Neuronal stem cell (in vitro differentiated cells): ENCODE data around the gene AP1B1.

ENCODE experiments used
- DNase-seq: peaks from one replicate; pipeline ENCODE4 v3.0.0-alpha.2; 2013; ENCODE audit warnings: low spot score
- H2AFZ ChIP-seq: one replicate; pipeline ENCODE4 v1.6.1; 2013; ENCODE audit warnings: mild to moderate bottlenecking, low read length, inconsistent platforms
- H2AK5ac ChIP-seq: 2 replicates; pipeline ENCODE4 v1.6.1; 2013; ENCODE audit warnings: low read depth, mild to moderate bottlenecking, inconsistent platforms, low read length, moderate library complexity, mixed read lengths
- H2BK120ac ChIP-seq: 2 replicates; pipeline ENCODE4 v1.6.1; 2013; ENCODE audit warnings: low read depth, mild to moderate bottlenecking, inconsistent platforms, low read length, moderate library complexity, mixed read lengths
- H2BK12ac ChIP-seq: one replicate; pipeline ENCODE4 v1.6.1; 2013; ENCODE audit warnings: low read length, inconsistent platforms
- H2BK15ac ChIP-seq: 2 replicates; pipeline ENCODE4 v1.6.1; 2013; ENCODE audit warnings: mild to moderate bottlenecking, low read length, inconsistent platforms, mixed read lengths
- H2BK5ac ChIP-seq: one replicate; pipeline ENCODE4 v1.6.1; 2013; ENCODE audit warnings: inconsistent platforms, mild to moderate bottlenecking, low read length, moderate library complexity
- H3K14ac ChIP-seq: one replicate; pipeline ENCODE4 v1.6.1; 2013; ENCODE audit warnings: low read length, inconsistent platforms
- H3K18ac ChIP-seq: 2 replicates; pipeline ENCODE4 v1.6.1; 2013; ENCODE audit warnings: low read length, inconsistent platforms
- H3K23ac ChIP-seq: 2 replicates; pipeline ENCODE4 v1.6.1; 2013; ENCODE audit warnings: low read depth, mild to moderate bottlenecking, mixed read lengths, low read length, inconsistent platforms; ENCODE audit not compliant: poor library complexity
- H3K27ac ChIP-seq: replicated peaks from 3 replicates; pipeline ENCODE4 v1.5.1; 2013; ENCODE audit warnings: low read length, inconsistent platforms
- H3K27me3 ChIP-seq, 3 experiments: 2 replicates each; pipeline ENCODE4 v1.6.1; 2013; ENCODE audit warnings: low read length in 3 of 3, mild to moderate bottlenecking in 2 of 3, inconsistent platforms in 1 of 3, low read depth in 1 of 3, mixed read lengths in 1 of 3, moderate library complexity in 1 of 3; ENCODE audit not compliant: control insufficient read depth in 3 of 3, insufficient read depth in 3 of 3
- H3K36me3 ChIP-seq, 2 donors: replicated peaks in 1 of 2; 2 replicates each; pipeline ENCODE4 v1.6.1; 2013; ENCODE audit warnings: low read length in 2 of 2; ENCODE audit not compliant: control insufficient read depth in 2 of 2, insufficient read depth in 2 of 2
- H3K4ac ChIP-seq: 2 replicates; pipeline ENCODE4 v1.6.1; 2013; ENCODE audit warnings: inconsistent platforms, mild to moderate bottlenecking, low read length, moderate library complexity
- H3K4me1 ChIP-seq, 2 donors: 1 replicate in 1 of 2; 2 replicates in 1 of 2; pipeline ENCODE4 v1.6.1; 2013; ENCODE audit warnings: low read length in 2 of 2, low read depth in 1 of 2; ENCODE audit not compliant: control insufficient read depth in 2 of 2, insufficient read depth in 1 of 2
- H3K4me2 ChIP-seq: one replicate; pipeline ENCODE4 v1.6.1; 2013; ENCODE audit warnings: mild to moderate bottlenecking, low read length, inconsistent platforms; ENCODE audit not compliant: insufficient read depth, poor library complexity, severe bottlenecking
- H3K4me3 ChIP-seq, 2 donors: 2 replicates each; pipeline ENCODE4 v1.5.1; 2013; ENCODE audit warnings: low read length in 2 of 2, mild to moderate bottlenecking in 2 of 2, inconsistent platforms in 1 of 2, moderate library complexity in 1 of 2
- H3K79me1 ChIP-seq: one replicate; pipeline ENCODE4 v1.6.1; 2013; ENCODE audit warnings: low read depth, mild to moderate bottlenecking, inconsistent platforms, low read length, moderate library complexity
- H3K9ac ChIP-seq: one replicate; pipeline ENCODE4 v1.6.1; 2013; ENCODE audit warnings: mild to moderate bottlenecking, low read depth, low read length, inconsistent platforms; ENCODE audit not compliant: poor library complexity
- H3K9me3 ChIP-seq, 2 donors: replicated peaks in 1 of 2; 2 replicates each; pipeline versions ENCODE3 to v1.6.1; 2013; ENCODE audit warnings: low read length in 2 of 2, mild to moderate bottlenecking in 2 of 2, inconsistent platforms in 1 of 2, low read depth in 1 of 2, mixed read lengths in 1 of 2, moderate library complexity in 1 of 2; ENCODE audit not compliant: control insufficient read depth in 2 of 2, insufficient read depth in 1 of 2
- H4K8ac ChIP-seq: one replicate; pipeline ENCODE4 v1.6.1; 2013; ENCODE audit warnings: low read depth, mild to moderate bottlenecking, inconsistent platforms, low read length, moderate library complexity
- H4K91ac ChIP-seq: one replicate; pipeline ENCODE4 v1.6.1; 2013; ENCODE audit warnings: low read length, low read depth, mild to moderate bottlenecking, inconsistent platforms; ENCODE audit not compliant: poor library complexity
- WGBS, 2 donors: extraction: QIAGEN DNeasy Blood & Tissue Kit; methylation state at CpG; one replicate each; pipeline ENCODE4 v1.1.7; 2013; ENCODE audit warnings: missing lambda C conversion rate in 2 of 2, mixed read lengths in 1 of 2; ENCODE audit not compliant: insufficient read length in 2 of 2, insufficient replicate concordance in 1 of 2; ENCODE audit errors: extremely low coverage in 2 of 2; 5-methylcytosine and 5-hydroxymethylcytosine counted together

Gene AP1B1

GRCh38 chr22:29331213-29331612 is 57.2 kb downstream of the AP1B1 start:
- Histone ChIP-seq H3K18ac (peak overlapping the region; percentile 80), H2BK15ac (peak overlapping the region; percentile 37), H3K4me3 (no peak overlapping the region), H2AFZ (no peak overlapping the region), H3K79me1 (no peaks in the 10 kb centered on the region), H2BK120ac (no peak overlapping the region), H3K27ac (no peak overlapping the region), H2BK5ac (no peak overlapping the region), H3K9ac (peak overlapping the region; percentile 70), H3K27me3 (no peaks in the 10 kb centered on the region), H3K4ac (peak overlapping the region; percentile 0), H2BK12ac (peak overlapping the region; percentile 41), H3K9me3 (no peaks in the 10 kb centered on the region), H4K8ac (no peak overlapping the region), H2AK5ac (peak overlapping the region; percentile 21), H3K23ac (peak overlapping the region; percentile 80), H3K4me1 (peaks cover 4 to 7% of the 10 kb centered on the region in 2 donors), H3K36me3 (peaks cover 14 to 78% of the 10 kb centered on the region in 2 donors), H3K14ac (peak overlapping the region; percentile 89), H3K4me2 (no peak overlapping the region), H4K91ac (no peak overlapping the region)
- no peak for DNase-seq
- no CpG with 5 or more reads among the region's 8 CpGs for WGBS, 2 donors

- Histone ChIP-seq H4K91ac (no peak overlapping the region), H2AFZ (no peak overlapping the region), H3K18ac (peak overlapping the region; percentile 80), H3K4me3 (no peak overlapping the region), H3K4me1 (peaks cover 4 to 7% of the 10 kb centered on the region in 2 donors), H3K36me3 (peaks cover 14 to 75% of the 10 kb centered on the region in 2 donors), H3K9ac (peak overlapping the region; percentile 70), H3K27ac (no peak overlapping the region), H3K4ac (no peak overlapping the region), H2AK5ac (peak overlapping the region; percentile 83), H2BK120ac (no peak overlapping the region), H4K8ac (no peak overlapping the region), H3K79me1 (no peaks in the 10 kb centered on the region), H2BK5ac (peak overlapping the region; percentile 24), H2BK15ac (no peak overlapping the region), H3K9me3 (no peaks in the 10 kb centered on the region), H2BK12ac (peak overlapping the region; percentile 41), H3K4me2 (no peak overlapping the region), H3K14ac (peak overlapping the region; percentile 75), H3K23ac (no peak overlapping the region), H3K27me3 (no peaks in the 10 kb centered on the region)
- WGBS, 2 donors: no CpG with 5 or more reads among the region's 9 CpGs
- no peak for DNase-seq
Measured at GRCh38 chr22:29330753-29331152, 57.6 kb downstream of the AP1B1 start.

GRCh38 chr22:29330291-29330690 is 58.1 kb downstream of the AP1B1 start:
- Histone ChIP-seq H3K27ac (no peak overlapping the region), H3K9ac (no peak overlapping the region), H3K9me3 (no peaks in the 10 kb centered on the region), H4K8ac (no peak overlapping the region), H3K14ac (peak overlapping the region; percentile 33), H2BK120ac (no peak overlapping the region), H3K18ac (no peak overlapping the region), H4K91ac (no peak overlapping the region), H2BK15ac (no peak overlapping the region), H3K27me3 (no peaks in the 10 kb centered on the region), H3K4me2 (no peak overlapping the region), H3K23ac (peak overlapping the region; percentile 73), H3K4ac (no peak overlapping the region), H2BK12ac (peak overlapping the region; percentile 73), H2AFZ (no peak overlapping the region), H3K36me3 (peaks cover 14 to 70% of the 10 kb centered on the region in 2 donors), H3K79me1 (no peaks in the 10 kb centered on the region), H3K4me3 (no peak overlapping the region), H2AK5ac (peak overlapping the region; percentile 83), H3K4me1 (peaks cover 4 to 7% of the 10 kb centered on the region in 2 donors), H2BK5ac (peak overlapping the region; percentile 24)
- no CpG with 5 or more reads among the region's 19 CpGs for WGBS, 2 donors
- DNase-seq: no peak

GRCh38 chr22:29329581-29329980 is 58.8 kb downstream of the AP1B1 start:
- Histone ChIP-seq H2BK5ac (peak overlapping the region; percentile 39), H3K4me3 (no peak overlapping the region), H3K27ac (no peak overlapping the region), H3K23ac (no peak overlapping the region), H3K18ac (no peak overlapping the region), H2BK12ac (no peak overlapping the region), H3K36me3 (peaks cover 11 to 67% of the 10 kb centered on the region in 2 donors), H2AK5ac (no peak overlapping the region), H3K9me3 (no peaks in the 10 kb centered on the region), H3K9ac (peak overlapping the region; percentile 18), H4K8ac (no peak overlapping the region), H4K91ac (no peak overlapping the region), H3K27me3 (no peaks in the 10 kb centered on the region), H3K14ac (no peak overlapping the region), H3K4me1 (peaks cover 4 to 7% of the 10 kb centered on the region in 2 donors), H2AFZ (no peak overlapping the region), H3K4me2 (no peak overlapping the region), H2BK15ac (peak overlapping the region; percentile 35), H2BK120ac (peak overlapping the region; percentile 41), H3K79me1 (no peaks in the 10 kb centered on the region), H3K4ac (no peak overlapping the region)
- DNase-seq: no peak
- WGBS, 2 donors: no CpG with 5 or more reads among the region's 11 CpGs
